BLaER1 treated with 17β-estradiol and CSF1 and Interleukin-3, amounts not matched to agents 10 nM and 100 nM (cell line): ENCODE data around the gene ADAMTS10.
"Not testable (repeated sequence)": the region's sequence is repeated elsewhere in the genome, so short reads cannot be mapped to it uniquely, and the experiment has no call there.

ENCODE experiments used
- H3K27ac ChIP-seq, 11 experiments: shearing (Covaris generic); formaldehyde crosslinking; 2 replicates each; pipeline ENCODE4 v1.8.1; 2022
- H3K27me3 ChIP-seq, 11 experiments: shearing (Covaris generic); formaldehyde crosslinking; 2 replicates each; pipeline ENCODE4 v1.8.1; 2022
- H3K36me3 ChIP-seq, 11 experiments: shearing (Covaris generic); formaldehyde crosslinking; 2 replicates each; pipeline ENCODE4 v1.8.1; 2022
- H3K4me1 ChIP-seq, 10 experiments: shearing (Covaris generic); formaldehyde crosslinking; 2 replicates each; pipeline ENCODE4 v1.8.1; 2022
- H3K4me2 ChIP-seq, 11 experiments: shearing (Covaris generic); formaldehyde crosslinking; 2 replicates each; pipeline ENCODE4 v1.8.1; 2022
- H3K4me3 ChIP-seq, 10 experiments: shearing (Covaris generic); formaldehyde crosslinking; 2 replicates each; pipeline ENCODE4 v1.8.1; 2022
- H3K9ac ChIP-seq, 11 experiments: shearing (Covaris generic); formaldehyde crosslinking; 2 replicates each; pipeline ENCODE4 v1.8.1; 2022
- H3K9me3 ChIP-seq, 11 experiments: shearing (Covaris generic); formaldehyde crosslinking; replicated peaks in 1 of 11; 2 replicates each; pipeline ENCODE4 v1.8.1; 2022
- H4K20me1 ChIP-seq, 11 experiments: shearing (Covaris generic); formaldehyde crosslinking; 2 replicates each; pipeline ENCODE4 v1.8.1; 2022
- Cebpa-rat ChIP-seq, 11 experiments: shearing (Covaris generic); IDR thresholded peaks; 2 replicates each; pipeline ENCODE4 v1.8.1; 2022

ADAMTS10 gene

DNA sequence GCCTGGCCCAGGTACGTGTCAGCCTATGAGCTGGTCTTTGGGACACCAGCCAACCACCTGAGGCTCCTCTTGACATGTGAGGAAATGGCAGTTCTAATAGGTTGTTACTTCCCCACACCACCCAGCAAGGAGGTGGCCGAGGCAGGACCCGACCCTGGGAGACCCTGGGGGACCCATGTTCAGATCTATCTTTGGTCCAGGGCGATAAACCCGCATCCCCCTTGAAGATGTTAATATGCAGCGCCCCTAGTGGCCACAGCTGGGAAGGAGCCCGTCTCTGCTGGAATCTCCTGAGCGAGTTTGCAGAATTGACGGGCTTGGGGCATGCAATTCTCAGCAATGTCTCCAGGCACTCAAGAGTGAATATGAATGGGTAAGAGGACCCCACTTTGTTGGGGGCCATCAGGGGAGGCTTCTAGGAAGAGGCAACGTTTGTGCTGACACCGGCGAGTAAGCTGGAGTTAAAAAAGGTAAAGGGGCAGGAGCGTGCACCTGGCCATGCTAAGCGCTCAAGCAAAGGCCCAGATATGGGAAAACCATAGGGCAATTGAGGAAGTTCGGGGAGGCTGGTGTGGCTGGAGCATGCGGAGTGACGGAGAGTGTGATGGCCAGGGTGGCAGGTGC lies 31.8 kb downstream of the ADAMTS10 start:
- Histone ChIP-seq H3K4me2 (peak overlapping the region; percentile 74 to 99 (median 97)), H3K4me3 (no peak overlapping the region), H3K27ac (peak overlapping the region in 9 of 11 experiments; percentile 90 to 99 (median 96); a peak in 18 of 22 replicates), H3K9me3 (peaks cover 0 to 5% (median 0%) of the 10 kb centered on the region in 11 experiments; a peak in 1 of 22 replicates), H3K36me3 (peaks cover 6 to 43% (median 25%) of the 10 kb centered on the region in 11 experiments; a peak in 20 of 22 replicates), H3K4me1 (peaks cover 55 to 70% (median 56%) of the 10 kb centered on the region in 10 experiments), H4K20me1 (peaks cover 0 to 38% (median 0%) of the 10 kb centered on the region in 11 experiments; a peak in 7 of 22 replicates), H3K27me3 (peaks cover 0 to 7% (median 0%) of the 10 kb centered on the region in 11 experiments; a peak in 2 of 22 replicates), H3K9ac (peak overlapping the region in 4 of 11 experiments; percentile 87 to 93 (median 90); a peak in 7 of 22 replicates)
- no peak for TF ChIP-seq Cebpa-rat (IDR thresholded peaks at IDR 0.05)

DNA sequence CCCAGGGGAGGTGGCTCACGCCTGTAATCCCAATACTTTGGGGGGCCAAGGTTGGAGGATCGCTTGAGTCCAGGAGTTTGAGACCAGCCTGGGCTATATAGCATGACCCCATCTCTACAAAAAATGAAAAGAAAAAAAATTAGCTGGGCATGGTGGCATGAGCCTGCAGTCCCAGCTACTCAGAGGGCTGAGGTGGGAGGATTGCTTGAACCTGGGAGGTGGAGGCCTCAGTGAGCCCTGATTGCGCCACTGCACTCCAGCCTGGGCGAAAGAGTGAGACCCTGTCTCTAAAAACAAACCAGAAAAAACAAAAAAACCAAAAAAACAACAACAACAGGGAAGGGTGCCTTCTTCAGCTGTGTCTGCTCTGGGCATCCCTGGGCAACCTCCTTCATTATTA lies 32.8 kb downstream of the ADAMTS10 start:
- H4K20me1 ChIP-seq: peaks cover 0 to 48% (median 0%) of the 10 kb centered on the region in 11 experiments; a peak in 7 of 22 replicates
- H3K4me3 ChIP-seq: peak overlapping the region in 9 of 10 experiments; percentile 64 to 95 (median 80); a peak in 18 of 20 replicates
- peaks cover 0 to 7% (median 0%) of the 10 kb centered on the region in 11 experiments; a peak in 2 of 22 replicates for H3K27me3 ChIP-seq
- H3K36me3 ChIP-seq: peaks cover 3 to 42% (median 31%) of the 10 kb centered on the region in 11 experiments; a peak in 19 of 22 replicates
- H3K4me2 ChIP-seq: peak overlapping the region; percentile 74 to 99 (median 97)
- peak in 2 of 11 experiments; percentile 14 to 37; a peak in 1 of 22 replicates for TF ChIP-seq Cebpa-rat (IDR thresholded peaks at IDR 0.05)
- peaks cover 0 to 5% (median 0%) of the 10 kb centered on the region in 11 experiments; a peak in 2 of 22 replicates for H3K9me3 ChIP-seq
- peaks cover 65 to 81% (median 66%) of the 10 kb centered on the region in 10 experiments for H3K4me1 ChIP-seq
- peak overlapping the region; percentile 51 to 99 (median 96) for H3K27ac ChIP-seq
- peak overlapping the region; percentile 78 to 98 (median 90) for H3K9ac ChIP-seq

DNA sequence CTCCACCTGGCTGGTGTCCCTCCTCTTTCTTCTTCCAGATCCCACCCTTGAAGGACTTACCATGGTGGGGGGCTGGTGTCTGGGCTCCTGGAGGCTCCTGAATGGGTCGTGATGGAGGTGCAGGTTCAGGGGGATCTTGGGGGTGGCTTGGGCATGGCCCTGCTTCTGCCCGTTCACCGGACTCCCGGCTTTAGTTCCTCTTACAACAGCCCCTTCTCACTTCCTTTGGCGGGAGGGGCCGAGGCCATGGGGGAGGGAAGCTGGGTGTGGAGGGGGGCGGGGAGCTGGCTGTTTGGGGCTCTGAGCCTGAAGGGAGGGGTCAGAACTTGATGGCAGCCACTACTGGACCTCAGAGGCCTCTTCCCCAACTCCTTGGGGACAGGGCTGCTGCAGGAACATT lies 33.3 kb downstream of the ADAMTS10 start, which contains the start of gene MYO1F:
Gene MYO1F, minus strand, starts transcription at position 196 of the 400 bp plus-strand sequence. Its CDS starts 133 bp downstream, at position 63.
- H4K20me1 ChIP-seq: peaks cover 0 to 52% (median 0%) of the 10 kb centered on the region in 11 experiments; a peak in 7 of 22 replicates
- peak within 1 kb of the TSS; percentile 78 to 98 (median 90) for H3K9ac ChIP-seq
- peak within 1 kb of the TSS; percentile 43 to 95 (median 80) for H3K4me3 ChIP-seq
- peaks cover 0 to 44% (median 36%) of the 10 kb centered on the region in 11 experiments; a peak in 17 of 22 replicates for H3K36me3 ChIP-seq
- H3K27me3 ChIP-seq: peaks cover 0 to 7% (median 0%) of the 10 kb centered on the region in 11 experiments; a peak in 2 of 22 replicates
- H3K9me3 ChIP-seq: peaks cover 0 to 5% (median 0%) of the 10 kb centered on the region in 11 experiments; a peak in 2 of 22 replicates
- H3K27ac ChIP-seq: peak within 1 kb of the TSS; percentile 79 to 99 (median 96)
- H3K4me1 ChIP-seq: peaks cover 70 to 85% (median 71%) of the 10 kb centered on the region in 10 experiments
- peak within 1 kb of the TSS; percentile 74 to 99 (median 97) for H3K4me2 ChIP-seq
- no peak for TF ChIP-seq Cebpa-rat (IDR thresholded peaks at IDR 0.05)

DNA sequence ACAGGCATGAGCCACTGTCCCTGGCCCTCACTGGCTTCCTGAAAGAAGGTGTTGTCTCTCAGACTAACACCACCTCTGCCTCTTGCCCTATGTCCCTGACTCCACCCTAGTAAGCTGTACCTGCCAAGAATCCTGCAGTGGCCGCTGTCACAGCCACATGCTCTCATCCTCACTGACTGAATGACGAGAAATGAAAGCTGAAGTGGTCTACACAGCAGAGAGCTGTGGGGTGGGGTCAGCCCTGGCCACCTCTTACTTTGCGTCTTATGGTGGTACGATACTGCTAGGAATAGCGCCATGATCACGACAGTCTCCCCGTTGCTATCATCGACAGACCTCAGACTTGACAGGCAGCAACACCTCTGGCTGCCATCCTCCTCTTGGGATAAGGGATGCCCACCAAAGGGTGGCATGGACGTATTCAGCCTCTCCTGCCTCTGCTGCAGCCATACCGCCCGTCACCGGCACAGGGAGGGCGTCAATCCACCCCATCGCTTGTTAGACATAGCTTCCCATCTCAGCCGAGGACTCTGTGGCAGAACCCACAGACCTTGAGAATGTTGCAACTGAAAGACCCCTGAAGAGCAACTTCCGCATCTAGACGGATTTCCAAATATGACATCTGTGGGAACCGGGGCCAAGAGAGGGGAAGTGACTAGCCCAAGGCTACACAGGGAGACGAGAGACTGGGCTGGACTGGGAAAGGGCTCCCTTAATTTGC lies 34.1 kb downstream of the ADAMTS10 start:
- peaks cover 77 to 94% (median 79%) of the 10 kb centered on the region in 10 experiments for H3K4me1 ChIP-seq
- peak overlapping the region; percentile 43 to 95 (median 80) for H3K4me3 ChIP-seq
- H3K9ac ChIP-seq: peak overlapping the region; percentile 78 to 98 (median 90)
- H3K4me2 ChIP-seq: peak overlapping the region; percentile 74 to 99 (median 97)
- peak overlapping the region; percentile 79 to 99 (median 96) for H3K27ac ChIP-seq
- peaks cover 0 to 5% (median 0%) of the 10 kb centered on the region in 11 experiments; a peak in 2 of 22 replicates for H3K9me3 ChIP-seq
- peaks cover 0 to 7% (median 0%) of the 10 kb centered on the region in 11 experiments; a peak in 2 of 22 replicates for H3K27me3 ChIP-seq
- peaks cover 0 to 52% (median 0%) of the 10 kb centered on the region in 11 experiments; a peak in 7 of 22 replicates for H4K20me1 ChIP-seq
- peaks cover 0 to 47% (median 42%) of the 10 kb centered on the region in 11 experiments; a peak in 17 of 22 replicates for H3K36me3 ChIP-seq
- peak in 9 of 11 experiments; percentile 37 to 95 (median 93); a peak in 17 of 22 replicates for TF ChIP-seq Cebpa-rat (IDR thresholded peaks at IDR 0.05)

DNA sequence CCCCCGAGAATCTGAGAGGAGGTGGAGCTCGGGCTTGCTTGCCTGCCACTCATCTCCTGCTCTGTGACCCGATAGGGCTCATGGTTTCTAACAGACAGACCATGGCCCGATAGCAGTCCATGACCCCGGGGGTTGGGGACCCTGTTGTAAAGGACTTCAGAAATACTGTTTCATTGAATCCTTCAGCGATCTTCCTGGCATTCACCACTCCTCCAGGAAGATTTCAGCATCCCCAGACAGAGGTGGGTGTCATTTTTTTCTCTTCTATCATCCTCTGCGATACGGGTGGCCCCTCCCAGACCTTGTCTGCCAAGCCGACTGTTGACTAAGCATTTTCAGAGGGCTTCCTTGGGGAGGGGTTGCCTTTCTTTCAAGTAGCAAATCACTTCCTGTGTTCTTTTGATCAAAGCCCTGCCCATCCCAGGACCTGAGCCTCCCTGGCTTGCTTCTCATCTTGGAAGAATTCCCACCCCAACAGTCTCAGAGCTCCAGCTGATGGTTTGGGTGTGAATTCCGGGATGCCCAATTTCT lies 35.0 kb downstream of the ADAMTS10 start:
- Histone ChIP-seq H3K9ac (peak overlapping the region; percentile 78 to 98 (median 90)), H3K9me3 (peaks cover 0 to 5% (median 0%) of the 10 kb centered on the region in 11 experiments; a peak in 2 of 22 replicates), H3K4me1 (peaks cover 78 to 96% (median 80%) of the 10 kb centered on the region in 10 experiments), H3K36me3 (peaks cover 0 to 51% (median 44%) of the 10 kb centered on the region in 11 experiments; a peak in 17 of 22 replicates), H3K4me2 (peak overlapping the region; percentile 74 to 99 (median 97)), H4K20me1 (peaks cover 0 to 52% (median 0%) of the 10 kb centered on the region in 11 experiments; a peak in 7 of 22 replicates), H3K4me3 (peak overlapping the region in 9 of 10 experiments; percentile 64 to 95 (median 80); a peak in 18 of 20 replicates), H3K27ac (peak overlapping the region; percentile 79 to 99 (median 96)), H3K27me3 (peaks cover 0 to 7% (median 0%) of the 10 kb centered on the region in 11 experiments; a peak in 2 of 22 replicates)
- no peak for TF ChIP-seq Cebpa-rat (IDR thresholded peaks at IDR 0.05)

DNA sequence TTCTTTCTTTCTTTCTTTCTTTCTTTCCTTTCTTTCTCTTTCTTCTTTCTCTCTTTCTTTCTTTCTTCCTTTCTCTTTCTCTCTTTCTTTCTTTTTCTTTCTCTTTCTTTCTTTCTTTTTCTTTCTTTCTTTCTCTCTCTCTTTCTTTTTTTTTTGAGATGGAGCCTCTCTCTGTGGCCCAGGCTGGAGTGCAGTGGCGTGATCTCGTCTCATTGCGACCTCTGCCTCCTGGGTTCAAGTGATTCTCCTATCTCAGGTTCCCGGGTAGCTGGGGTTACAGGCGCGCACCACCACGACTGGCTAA lies 35.9 kb downstream of the ADAMTS10 start:
- H3K4me2 ChIP-seq: peak overlapping the region in 9 of 11 experiments; percentile 90 to 99 (median 97); a peak in 17 of 22 replicates
- peak overlapping the region in 7 of 11 experiments; percentile 87 to 98 (median 92); a peak in 9 of 22 replicates for H3K9ac ChIP-seq
- H3K36me3 ChIP-seq: peaks cover 0 to 60% (median 54%) of the 10 kb centered on the region in 11 experiments; a peak in 17 of 22 replicates
- H3K4me3 ChIP-seq: peak overlapping the region in 8 of 10 experiments; percentile 66 to 95 (median 81); a peak in 14 of 20 replicates
- H3K27me3 ChIP-seq, H3K9me3 ChIP-seq: not testable (repeated sequence)
- H3K4me1 ChIP-seq: peaks cover 78 to 97% (median 81%) of the 10 kb centered on the region in 10 experiments
- peaks cover 0 to 52% (median 0%) of the 10 kb centered on the region in 11 experiments; a peak in 7 of 22 replicates for H4K20me1 ChIP-seq
- peak overlapping the region in 10 of 11 experiments; percentile 23 to 99 (median 96); a peak in 17 of 22 replicates for H3K27ac ChIP-seq

DNA sequence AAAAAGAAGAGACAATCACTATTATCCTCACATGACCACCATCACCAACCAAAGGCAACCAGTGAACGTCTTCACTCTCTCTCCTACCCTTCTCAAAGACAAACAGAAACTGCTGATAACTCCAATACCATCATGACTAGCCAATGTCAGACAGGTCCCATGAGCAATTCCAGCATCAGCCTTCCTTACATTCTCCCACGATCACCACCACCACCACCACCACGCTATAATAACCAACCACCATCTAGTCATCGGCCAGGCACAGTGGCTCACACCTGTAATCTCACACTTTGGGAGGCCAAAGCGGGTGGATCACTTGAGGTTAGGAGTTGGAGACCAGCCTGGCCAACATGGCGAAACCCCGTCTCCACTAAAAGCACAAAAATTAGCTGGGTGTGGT lies 37.2 kb downstream of the ADAMTS10 start:
- Histone ChIP-seq H3K27ac (peak overlapping the region; percentile 47 to 99 (median 98); a peak in 21 of 22 replicates), H3K4me3 (peak overlapping the region in 8 of 10 experiments; percentile 49 to 95 (median 80); a peak in 15 of 20 replicates), H3K4me2 (peak overlapping the region in 10 of 11 experiments; percentile 72 to 99 (median 97); a peak in 19 of 22 replicates), H3K9me3 (peaks cover 0 to 5% (median 0%) of the 10 kb centered on the region in 11 experiments; a peak in 2 of 22 replicates), H3K27me3 (no peaks in the 10 kb centered on the region), H4K20me1 (peaks cover 0 to 48% (median 0%) of the 10 kb centered on the region in 11 experiments; a peak in 7 of 22 replicates), H3K9ac (peak overlapping the region in 10 of 11 experiments; percentile 23 to 97 (median 88); a peak in 14 of 22 replicates), H3K4me1 (peaks cover 76 to 96% (median 83%) of the 10 kb centered on the region in 10 experiments), H3K36me3 (peaks cover 0 to 65% (median 62%) of the 10 kb centered on the region in 11 experiments; a peak in 17 of 22 replicates)
- TF ChIP-seq Cebpa-rat (IDR thresholded peaks at IDR 0.05): no peak
